GM12878 (cell line): Measurements from ENCODE around the gene IFI27L2. TPM values are rescaled to one million over a fixed set of nuclear protein-coding genes. Genes with fewer than 3 reads are reported as not detected.

ENCODE experiments used
- ATAC-seq: fragments of 200-7000 bp; cut with Tn5 transposase; 3 replicates; pipeline ENCODE4 v1.9.1; 2020; ENCODE audit warnings: mild to moderate bottlenecking, moderate library complexity
- BruUV-seq: library from RNA; stranded (reverse); fragments of 400-500 nt; replicated peaks from 2 replicates; lab custom pipeline; 2021; lab: Mats Ljungman, UMichigan
- CTCF ChIA-PET: fragments of 300-600 bp; sonication (Branson Sonifier 250); formaldehyde crosslinking; extraction: SDS; loops from one replicate; lab custom pipeline; 2021; ENCODE audit warnings: inconsistent platforms; lab: Yijun Ruan, JAX
- POLR2A ChIA-PET: fragments of 350-600 bp; formaldehyde crosslinking; extraction: SDS; loops from one replicate; lab custom pipeline; 2021; ENCODE audit warnings: inconsistent platforms; lab: Charles Lee
- RAD21 ChIA-PET: fragments of 300-600 bp; sonication (Branson Sonifier 250); formaldehyde crosslinking; loops from one replicate; lab custom pipeline; 2023; ENCODE audit warnings: antibody characterized with exemption; ENCODE audit not compliant: unreplicated experiment; lab: Charles Lee
- SMC1A ChIA-PET: fragments of 300-600 bp; sonication (Branson Sonifier 250); formaldehyde crosslinking; loops from one replicate; lab custom pipeline; 2023; ENCODE audit not compliant: unreplicated experiment, uncharacterized antibody; lab: Charles Lee
- DNase-seq: peaks from one replicate; pipeline ENCODE4 v3.0.0-alpha.2; 2011; ENCODE audit warnings: low read depth, low spot score
- FAIRE-seq: peaks from 3 replicates; lab custom pipeline; 2011; peaks lifted over from hg19 to GRCh38; lab: Jason Lieb, UNC
- H2AFZ ChIP-seq: 2 replicates; pipeline ENCODE4 v1.6.0; 2011; ENCODE audit warnings: low read depth, low read length, control low read depth; ENCODE audit not compliant: control insufficient read depth
- H3K27ac ChIP-seq: 2 replicates; pipeline ENCODE4 v1.5.1; 2011; ENCODE audit warnings: control low read depth; ENCODE audit not compliant: control insufficient read depth, insufficient read depth
- H3K27me3 ChIP-seq, 2 experiments: replicated peaks in 1 of 2; 2 replicates each; pipeline versions ENCODE4 v1.6.0 to v1.6.1; 2011; ENCODE audit warnings: low read length in 1 of 2; ENCODE audit not compliant: control insufficient read depth in 2 of 2, insufficient read depth in 2 of 2
- H3K36me3 ChIP-seq, 2 experiments: 2 replicates each; pipeline ENCODE4 v1.5.1; 2011; ENCODE audit warnings: low read length in 1 of 2; ENCODE audit not compliant: control insufficient read depth in 2 of 2, insufficient read depth in 2 of 2
- H3K4me1 ChIP-seq: 2 replicates; pipeline ENCODE4 v1.6.1; 2011; ENCODE audit warnings: mild to moderate bottlenecking, low read length, moderate library complexity, mixed read lengths; ENCODE audit not compliant: control insufficient read depth, insufficient read depth
- H3K4me2 ChIP-seq: 2 replicates; pipeline ENCODE4 v1.6.0; 2011; ENCODE audit warnings: control low read depth; ENCODE audit not compliant: control insufficient read depth, insufficient read depth
- H3K4me3 ChIP-seq: fragments of 200-600 bp; sonication (generic); 2 replicates; pipeline ENCODE4 v1.5.1; 2016
- H3K79me2 ChIP-seq: 2 replicates; pipeline ENCODE4 v1.6.0; 2011; ENCODE audit warnings: low read length; ENCODE audit not compliant: control insufficient read depth, insufficient read depth
- H3K9ac ChIP-seq: 2 replicates; pipeline ENCODE4 v1.8.0; 2011; ENCODE audit warnings: low read length, control low read depth, mixed read lengths; ENCODE audit not compliant: control insufficient read depth, insufficient read depth
- H3K9me3 ChIP-seq: replicated peaks from 3 replicates; pipeline ENCODE4 v1.5.1; 2011; ENCODE audit warnings: mild to moderate bottlenecking, low read length; ENCODE audit not compliant: control insufficient read depth, insufficient read depth
- H4K20me1 ChIP-seq: 2 replicates; pipeline ENCODE4 v1.6.0; 2011; ENCODE audit not compliant: control insufficient read depth, insufficient read depth
- RELA ChIP-seq: fragments of 450-650 bp; IDR thresholded peaks from 2 replicates; pipeline ENCODE4 v1.8.0; 2014; ENCODE audit warnings: borderline replicate concordance; ENCODE audit not compliant: partially characterized antibody
- SMARCA5 ChIP-seq: fragments of 450-650 bp; IDR thresholded peaks from 2 replicates; pipeline ENCODE4 v1.6.1; 2017; ENCODE audit warnings: mild to moderate bottlenecking
- ZNF24 ChIP-seq: fragments of 450-650 bp; IDR thresholded peaks from 2 replicates; pipeline ENCODE4 v1.6.1; 2017; ENCODE audit warnings: antibody characterized with exemption, mild to moderate bottlenecking
- WGBS: methylation state at CpG from one replicate; pipeline ENCODE4 v1.1.6; 2016; ENCODE audit warnings: low lambda C conversion rate; ENCODE audit not compliant: insufficient replicate concordance, insufficient coverage; ENCODE audit errors: missing lambda C conversion rate; 5-methylcytosine and 5-hydroxymethylcytosine counted together
- in situ Hi-C: fragments of 300-500 bp; cut with MboI; formaldehyde crosslinking; loops from 9 replicates; pipeline ENCODE4 v1.14.3; 2018; ENCODE audit warnings: mixed read lengths
- intact Hi-C: fragments of 100-400 bp; cut with micrococcal nuclease; formaldehyde crosslinking; loops from one replicate; pipeline ENCODE4 v1.14.2; 2022; ENCODE audit not compliant: unreplicated experiment
- polyA plus RNA-seq, 11 experiments: library from polyadenylated mRNA; depleted of rRNA in 4 of 11; unstranded in 6 of 11; stranded (reverse) in 5 of 11; fragments of >200 nt; fragmentation: Nextera tagmentation in 4 of 11; fragmentation: Illumina TruSeq in 1 of 11; extraction: Ambion mirVana in 4 of 11; extraction: Trizol in 1 of 11; gene quantifications; 1 replicate in 1 of 11; 2 replicates in 10 of 11; pipeline versions ENCODE4 v1.2.1 to v1.2.3, GENCODE V29; 2011 to 2016; ENCODE audit warnings: inconsistent platforms in 2 of 11, missing spikeins in 2 of 11, low read depth in 1 of 11
- total RNA-seq, 4 experiments: library from RNA; depleted of rRNA in 3 of 4; stranded (reverse); fragments of >200 nt in 3 of 4; fragmentation: Illumina TruSeq in 1 of 4; extraction: Trizol in 1 of 4; gene quantifications; 2 replicates each; pipeline versions ENCODE4 v1.2.1 to v1.2.3, GENCODE V29; 2013 to 2021
- TF ChIP-seq, protein P1 (sequence below): fragments of 450-650 bp; formaldehyde crosslinking; IDR thresholded peaks from 2 replicates; pipeline ENCODE4 v1.4.0; 2020; ENCODE audit warnings: mild to moderate bottlenecking, moderate library complexity

Gene IFI27L2
- total and polyA plus RNA-seq, 10 of the 15 experiments (the other 5 are each of a cell fraction or from before 2014, with no cell fraction given), result 26.6 to 134 (median 60.3) TPM

DNA sequence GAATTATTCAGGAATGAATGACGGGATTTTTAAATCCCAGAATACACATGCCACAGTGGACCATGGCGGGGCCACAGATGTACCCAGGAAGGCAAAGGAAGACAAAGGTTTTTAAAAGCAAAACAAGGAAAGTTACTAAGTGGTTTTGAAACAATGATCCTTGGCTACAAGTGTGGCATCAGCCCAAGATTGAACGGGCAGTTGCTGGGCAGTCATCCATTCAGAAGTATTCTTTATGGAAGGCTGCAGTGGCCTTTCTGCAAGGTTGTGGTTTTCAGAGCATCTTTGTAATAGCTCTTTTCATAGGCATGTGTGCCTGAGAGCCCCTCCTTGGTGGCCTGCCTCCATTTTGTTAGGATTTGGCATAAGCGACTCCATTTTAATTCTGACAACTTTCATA, 32.3 kb downstream of the IFI27L2 start:
- H4K20me1 ChIP-seq, result no peaks in the 10 kb centered on the region
- ChIA-PET CTCF (no interaction called here), SMC1A (no interaction called here), RAD21 (no interaction called here), POLR2A (no interaction called here)
- ATAC-seq (no peak), FAIRE-seq (no peak), DNase-seq (no peak)
- in situ Hi-C loops, result no loop called here
- H3K27ac ChIP-seq, result no peak overlapping the region
- no peaks in the 10 kb centered on the region for H3K79me2 ChIP-seq
- H2AFZ ChIP-seq, result no peak overlapping the region
- H3K4me2 ChIP-seq, result no peak overlapping the region
- H3K27me3 ChIP-seq, result no peaks in the 10 kb centered on the region
- no peaks in the 10 kb centered on the region for H3K9me3 ChIP-seq
- intact Hi-C loops, result no loop called here
- no peaks in the 10 kb centered on the region; a peak in 1 of 4 replicates for H3K36me3 ChIP-seq
- no peak overlapping the region for H3K9ac ChIP-seq
- no TSS peak for BruUV-seq
- TF ChIP-seq, protein P1, sequence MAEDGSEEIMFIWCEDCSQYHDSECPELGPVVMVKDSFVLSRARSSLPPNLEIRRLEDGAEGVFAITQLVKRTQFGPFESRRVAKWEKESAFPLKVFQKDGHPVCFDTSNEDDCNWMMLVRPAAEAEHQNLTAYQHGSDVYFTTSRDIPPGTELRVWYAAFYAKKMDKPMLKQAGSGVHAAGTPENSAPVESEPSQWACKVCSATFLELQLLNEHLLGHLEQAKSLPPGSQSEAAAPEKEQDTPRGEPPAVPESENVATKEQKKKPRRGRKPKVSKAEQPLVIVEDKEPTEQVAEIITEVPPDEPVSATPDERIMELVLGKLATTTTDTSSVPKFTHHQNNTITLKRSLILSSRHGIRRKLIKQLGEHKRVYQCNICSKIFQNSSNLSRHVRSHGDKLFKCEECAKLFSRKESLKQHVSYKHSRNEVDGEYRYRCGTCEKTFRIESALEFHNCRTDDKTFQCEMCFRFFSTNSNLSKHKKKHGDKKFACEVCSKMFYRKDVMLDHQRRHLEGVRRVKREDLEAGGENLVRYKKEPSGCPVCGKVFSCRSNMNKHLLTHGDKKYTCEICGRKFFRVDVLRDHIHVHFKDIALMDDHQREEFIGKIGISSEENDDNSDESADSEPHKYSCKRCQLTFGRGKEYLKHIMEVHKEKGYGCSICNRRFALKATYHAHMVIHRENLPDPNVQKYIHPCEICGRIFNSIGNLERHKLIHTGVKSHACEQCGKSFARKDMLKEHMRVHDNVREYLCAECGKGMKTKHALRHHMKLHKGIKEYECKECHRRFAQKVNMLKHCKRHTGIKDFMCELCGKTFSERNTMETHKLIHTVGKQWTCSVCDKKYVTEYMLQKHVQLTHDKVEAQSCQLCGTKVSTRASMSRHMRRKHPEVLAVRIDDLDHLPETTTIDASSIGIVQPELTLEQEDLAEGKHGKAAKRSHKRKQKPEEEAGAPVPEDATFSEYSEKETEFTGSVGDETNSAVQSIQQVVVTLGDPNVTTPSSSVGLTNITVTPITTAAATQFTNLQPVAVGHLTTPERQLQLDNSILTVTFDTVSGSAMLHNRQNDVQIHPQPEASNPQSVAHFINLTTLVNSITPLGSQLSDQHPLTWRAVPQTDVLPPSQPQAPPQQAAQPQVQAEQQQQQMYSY, result no peak
- TF ChIP-seq SMARCA5, result no peak
- no peak for TF ChIP-seq ZNF24
- TF ChIP-seq RELA, result no peak
- H3K4me1 ChIP-seq, result no peaks in the 10 kb centered on the region
- H3K4me3 ChIP-seq, result no peak overlapping the region
- WGBS, result 88% methylated on average over 4 of the region's 4 CpGs
